Measurements from ENCODE around the gene RIPPLY1. TPM values are rescaled to one million over a fixed set of nuclear protein-coding genes. Genes with fewer than 3 reads are reported as not detected.

RIPPLY1 gene
- polyA plus RNA-seq, 3 donors = not detected

- Histone ChIP-seq H3K36me3 (replicated peaks in 1 of 2; ENCODE audit: control insufficient read depth in 1 of 2, insufficient read depth in 2 of 2, low read length in 2 of 2) (no peaks in the 10 kb centered on the region), H3K4me3 (replicated peaks in 1 of 3; ENCODE audit: low read depth in 2 of 3, low read length in 3 of 3) (no peak overlapping the region), H3K4me1 (ENCODE audit: control insufficient read depth in 1 of 2, insufficient read depth in 2 of 2, low read length in 2 of 2) (no peaks in the 10 kb centered on the region), H4K20me1 (ENCODE audit: insufficient read depth, low read length) (no peaks in the 10 kb centered on the region), H2AFZ (ENCODE audit: insufficient read depth, low read depth, low read length, poor library complexity, severe bottlenecking) (no peak overlapping the region), H3K79me2 (ENCODE audit: insufficient read depth, low read length) (no peaks in the 10 kb centered on the region), H3K9me3 (replicated peaks in 1 of 2; ENCODE audit: control insufficient read depth in 1 of 2, insufficient read depth in 1 of 2, low read length in 2 of 2) (no peaks in the 10 kb centered on the region), H3K27ac (ENCODE audit: low read depth in 1 of 2, low read length in 2 of 2) (no peak overlapping the region), H3K4me2 (replicated peaks; ENCODE audit: extremely low read depth, low read length, poor library complexity, severe bottlenecking) (no peak overlapping the region), H3K27me3 (ENCODE audit: control insufficient read depth in 2 of 2, insufficient read depth in 2 of 2, low read length in 2 of 2) (no peaks in the 10 kb centered on the region), H3K9ac (ENCODE audit: insufficient read depth, low read length, poor library complexity, severe bottlenecking) (no peak overlapping the region)
- no CpG with 5 or more reads among the region's 2 CpGs for WGBS (ENCODE audit: insufficient coverage)
- TF ChIP-seq CTCF (IDR thresholded peaks at IDR 0.05) = no peak
- Mint-ChIP-seq H3K27me3 (ENCODE audit: low read depth in 3 of 3) (peaks cover 2 to 3% (median 2%) of the 10 kb centered on the region in 3 donors), H3K4me1 (no peaks in the 10 kb centered on the region), H3K9me3 (peaks cover 0 to 2% (median 0%) of the 10 kb centered on the region in 7 donors), H3K4me3 (no peak overlapping the region), H3K36me3 (no peaks in the 10 kb centered on the region), H3K27ac (no peak overlapping the region)
- no peak for DNase-seq
- intact Hi-C loops (cut with micrococcal nuclease) = loop anchor here in 1 of 2 donors (10.0 kb wide), 1 partner anchor 996 kb away; no protein-coding TSS in a partner anchor
These were observed 3.9 kb downstream of the RIPPLY1 start for GRCh38 chrX:106899276-106899675.

DNA sequence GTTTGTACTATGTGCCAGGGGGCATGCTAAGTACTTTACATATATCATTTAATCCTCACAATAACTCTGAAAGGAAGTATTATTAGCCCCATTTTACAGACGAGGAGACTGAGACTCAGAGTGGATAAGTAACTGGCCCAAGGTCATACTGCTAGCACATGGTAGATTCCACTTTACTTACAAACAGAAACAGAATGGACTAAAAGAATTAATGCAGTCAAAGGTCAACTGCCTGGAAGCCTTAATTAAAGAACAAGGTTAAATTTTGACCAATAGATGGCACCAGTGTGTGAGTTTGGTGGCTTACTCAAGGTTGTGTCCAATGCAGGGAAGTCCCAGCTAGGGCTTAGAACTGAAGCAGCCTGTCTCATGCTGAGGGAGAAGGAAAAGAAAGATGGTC lies 4.7 kb downstream of the RIPPLY1 start:
- Mint-ChIP-seq H3K9me3 (peaks cover 0 to 2% (median 0%) of the 10 kb centered on the region in 7 donors), H3K27me3 (ENCODE audit: low read depth in 3 of 3) (peaks cover 2 to 3% (median 2%) of the 10 kb centered on the region in 3 donors), H3K36me3 (no peaks in the 10 kb centered on the region), H3K4me1 (no peaks in the 10 kb centered on the region), H3K27ac (no peak overlapping the region), H3K4me3 (no peak overlapping the region)
- intact Hi-C loops (cut with micrococcal nuclease) = loop anchor here in 1 of 2 donors (10.0 kb wide), 1 partner anchor 996 kb away; no protein-coding TSS in a partner anchor
- H3K4me1 ChIP-seq (ENCODE audit: control insufficient read depth in 1 of 2, insufficient read depth in 2 of 2, low read length in 2 of 2) = no peaks in the 10 kb centered on the region
- H3K36me3 ChIP-seq (replicated peaks in 1 of 2; ENCODE audit: control insufficient read depth in 1 of 2, insufficient read depth in 2 of 2, low read length in 2 of 2) = no peaks in the 10 kb centered on the region
- H3K79me2 ChIP-seq (ENCODE audit: insufficient read depth, low read length) = no peaks in the 10 kb centered on the region
- WGBS (ENCODE audit: insufficient coverage) = no CpG with 5 or more reads among the region's 1 CpG
- H3K27me3 ChIP-seq (ENCODE audit: control insufficient read depth in 2 of 2, insufficient read depth in 2 of 2, low read length in 2 of 2) = no peaks in the 10 kb centered on the region
- no peak overlapping the region for H2AFZ ChIP-seq (ENCODE audit: insufficient read depth, low read depth, low read length, poor library complexity, severe bottlenecking)
- H3K9ac ChIP-seq (ENCODE audit: insufficient read depth, low read length, poor library complexity, severe bottlenecking) = no peak overlapping the region
- DNase-seq = peak in 2 of 3 donors; percentile 7 to 11
- no peak overlapping the region for H3K4me2 ChIP-seq (replicated peaks; ENCODE audit: extremely low read depth, low read length, poor library complexity, severe bottlenecking)
- H4K20me1 ChIP-seq (ENCODE audit: insufficient read depth, low read length) = no peaks in the 10 kb centered on the region
- H3K4me3 ChIP-seq (replicated peaks in 1 of 3; ENCODE audit: low read depth in 2 of 3, low read length in 3 of 3) = no peak overlapping the region
- H3K27ac ChIP-seq (ENCODE audit: low read depth in 1 of 2, low read length in 2 of 2) = no peak overlapping the region
- H3K9me3 ChIP-seq (replicated peaks in 1 of 2; ENCODE audit: control insufficient read depth in 1 of 2, insufficient read depth in 1 of 2, low read length in 2 of 2) = no peaks in the 10 kb centered on the region
- TF ChIP-seq CTCF (IDR thresholded peaks at IDR 0.05) = peak; percentile 24

Measured in CD14-positive monocyte (primary cell).